Effector memory CD4-positive, alpha-beta T cell (primary cell): ENCODE data around the gene SEBOX.

Source experiments
- DNase-seq, 3 donors: peaks; one replicate each; pipeline ENCODE4 v3.0.0-alpha.2; 2020
- H3K27ac ChIP-seq: 2 replicates; pipeline ENCODE4 v1.7.0; 2013; ENCODE audit warnings: mild to moderate bottlenecking, low read length, moderate library complexity; ENCODE audit not compliant: insufficient read depth, poor library complexity, severe bottlenecking
- H3K27me3 ChIP-seq: replicated peaks from 2 replicates; pipeline ENCODE4 v1.7.0; 2013; ENCODE audit warnings: mild to moderate bottlenecking, low read length; ENCODE audit not compliant: insufficient read depth, control insufficient read depth, poor library complexity, severe bottlenecking
- H3K36me3 ChIP-seq: 2 replicates; pipeline ENCODE4 v1.7.0; 2013; ENCODE audit warnings: mild to moderate bottlenecking, low read length, moderate library complexity; ENCODE audit not compliant: control insufficient read depth, insufficient read depth
- H3K4me1 ChIP-seq: 2 replicates; pipeline ENCODE4 v1.7.0; 2013; ENCODE audit warnings: low read length, mild to moderate bottlenecking; ENCODE audit not compliant: control insufficient read depth, insufficient read depth, poor library complexity, severe bottlenecking
- H3K4me3 ChIP-seq: 2 replicates; pipeline ENCODE4 v1.7.0; 2013; ENCODE audit warnings: low read length, low read depth, mild to moderate bottlenecking; ENCODE audit not compliant: insufficient read depth, poor library complexity, severe bottlenecking
- H3K9me3 ChIP-seq: 2 replicates; pipeline ENCODE4 v1.7.0; 2013; ENCODE audit warnings: mild to moderate bottlenecking, low read length, moderate library complexity; ENCODE audit not compliant: control insufficient read depth

SEBOX gene

GRCh38 chr17:28313841-28314240 lies 51.2 kb downstream of the SEBOX start:
- no peaks in the 10 kb centered on the region for H3K9me3 ChIP-seq
- H3K27ac ChIP-seq = no peak overlapping the region
- H3K4me1 ChIP-seq = peaks cover 6% of the 10 kb centered on the region
- DNase-seq = no peak
- no peaks in the 10 kb centered on the region for H3K36me3 ChIP-seq
- no peaks in the 10 kb centered on the region for H3K27me3 ChIP-seq
- H3K4me3 ChIP-seq = no peak overlapping the region
